Upper lobe of right lung (tissue), 1 donor: ENCODE data around the gene CCDC150. TPM values are rescaled to one million over a fixed set of nuclear protein-coding genes. Genes with fewer than 3 reads are reported as not detected.
"Not testable (repeated sequence)": the region's sequence is repeated elsewhere in the genome, so short reads cannot be mapped to it uniquely, and the experiment has no call there.

Experiments used
- ATAC-seq: fragments of 200-7000 bp; cut with Tn5 transposase; one replicate; pipeline ENCODE4 v1.9.1; 2020; ENCODE audit warnings: mild to moderate bottlenecking, moderate library complexity
- DNase-seq: peaks from one replicate; pipeline ENCODE4 v3.0.0-alpha.2; 2020
- H3K27ac ChIP-seq: fragments of 200-600 bp; one replicate; pipeline ENCODE4 v1.8.0; 2022
- H3K27me3 ChIP-seq: fragments of 200-600 bp; one replicate; pipeline ENCODE4 v1.8.0; 2022; ENCODE audit warnings: mild to moderate bottlenecking
- H3K36me3 ChIP-seq: fragments of 200-600 bp; one replicate; pipeline ENCODE4 v1.8.0; 2022
- H3K4me1 ChIP-seq: fragments of 200-600 bp; one replicate; pipeline ENCODE4 v1.8.0; 2022
- H3K4me3 ChIP-seq: fragments of 200-600 bp; one replicate; pipeline ENCODE4 v1.8.0; 2022; ENCODE audit warnings: mild to moderate bottlenecking
- H3K9me3 ChIP-seq: fragments of 200-600 bp; one replicate; pipeline ENCODE4 v1.8.0; 2022
- CTCF ChIP-seq: fragments of 200-600 bp; IDR thresholded peaks from one replicate; pipeline ENCODE4 v1.8.0; 2022; ENCODE audit warnings: antibody characterized with exemption
- intact Hi-C: fragments of 100-400 bp; cut with DNase I; formaldehyde crosslinking; loops from one replicate; pipeline ENCODE4 v1.11.0; 2022
- total RNA-seq: library from RNA; stranded (reverse); fragmentation: NEBNext Ultra II Directional; extraction: Animal tissue kit (Norgen Biotek cat#: 25700); gene quantifications from one replicate; pipeline ENCODE4 v1.2.1, GENCODE V29; 2021
- donor health status: DM: no; HTN: yes; CAD: no; lungs with severe emphysema.

Gene CCDC150
- total RNA-seq, 1 donor from 2014 or later: 0.87 TPM

GRCh38 chr2:196725882-196726281, 86.4 kb downstream of the CCDC150 start:
- intact Hi-C loops: no loop called here
- H3K27ac ChIP-seq: no peak overlapping the region
- H3K27me3 ChIP-seq: no peaks in the 10 kb centered on the region
- H3K4me1 ChIP-seq: no peaks in the 10 kb centered on the region
- no peak overlapping the region for H3K4me3 ChIP-seq
- TF ChIP-seq CTCF: no peak
- H3K9me3 ChIP-seq: no peaks in the 10 kb centered on the region
- DNase-seq (no peak), ATAC-seq (no peak)
- H3K36me3 ChIP-seq: no peaks in the 10 kb centered on the region

- no peak for TF ChIP-seq CTCF
- H3K36me3 ChIP-seq: no peaks in the 10 kb centered on the region
- DNase-seq (no peak), ATAC-seq (no peak)
- intact Hi-C loops: no loop called here
- no peaks in the 10 kb centered on the region for H3K27me3 ChIP-seq
- H3K4me3 ChIP-seq: no peak overlapping the region
- H3K27ac ChIP-seq: no peak overlapping the region
- H3K9me3 ChIP-seq: no peaks in the 10 kb centered on the region
- H3K4me1 ChIP-seq: no peaks in the 10 kb centered on the region
Observed at GRCh38 chr2:196729418-196729817, 89.9 kb downstream of the CCDC150 start.

GRCh38 chr2:196736646-196737045, 97.1 kb downstream of the CCDC150 start:
- intact Hi-C loops, DNase-seq, H3K27me3 ChIP-seq, H3K36me3 ChIP-seq, ATAC-seq, H3K4me3 ChIP-seq, H3K9me3 ChIP-seq, H3K4me1 ChIP-seq, H3K27ac ChIP-seq: not testable (repeated sequence)

GRCh38 chr2:196737046-196737445, 97.5 kb downstream of the CCDC150 start:
- Histone ChIP-seq H3K4me3 (no peak overlapping the region), H3K36me3 (no peaks in the 10 kb centered on the region), H3K9me3 (no peaks in the 10 kb centered on the region), H3K4me1 (no peaks in the 10 kb centered on the region), H3K27me3 (no peaks in the 10 kb centered on the region), H3K27ac (no peak overlapping the region)
- TF ChIP-seq CTCF: no peak
- intact Hi-C loops: no loop called here
- DNase-seq (no peak), ATAC-seq (no peak)

- H3K4me1 ChIP-seq: no peaks in the 10 kb centered on the region
- H3K36me3 ChIP-seq: no peaks in the 10 kb centered on the region
- H3K4me3 ChIP-seq: no peak overlapping the region
- intact Hi-C loops: no loop called here
- H3K9me3 ChIP-seq: no peaks in the 10 kb centered on the region
- TF ChIP-seq CTCF: no peak
- DNase-seq (no peak), ATAC-seq (no peak)
- H3K27ac ChIP-seq: no peak overlapping the region
- H3K27me3 ChIP-seq: no peaks in the 10 kb centered on the region
Observed at GRCh38 chr2:196739031-196739430, 99.5 kb downstream of the CCDC150 start.

- TF ChIP-seq CTCF: no peak
- Histone ChIP-seq H3K27ac (no peak overlapping the region), H3K4me3 (no peak overlapping the region), H3K36me3 (no peaks in the 10 kb centered on the region), H3K9me3 (no peaks in the 10 kb centered on the region), H3K27me3 (no peaks in the 10 kb centered on the region), H3K4me1 (no peaks in the 10 kb centered on the region)
- ATAC-seq (no peak), DNase-seq (no peak)
- intact Hi-C loops: no loop called here
Observed at GRCh38 chr2:196742216-196742615, 102.7 kb downstream of the CCDC150 start.
